GM12872 (cell line): ENCODE measurements around the gene SELENOO.

Experiments used
- CTCF ChIP-seq: IDR thresholded peaks from 3 replicates; pipeline ENCODE4 v1.5.1; 2011; ENCODE audit warnings: low read depth, mild to moderate bottlenecking, low read length, moderate library complexity; ENCODE audit not compliant: insufficient read depth

The SELENOO gene

GRCh38 chr22:50179937-50180726 lies 20.7 kb upstream of the SELENOO start:
- TF ChIP-seq CTCF, result no peak

GRCh38 chr22:50180727-50181521 lies 19.9 kb upstream of the SELENOO start:
- TF ChIP-seq CTCF, result no peak

- no peak for TF ChIP-seq CTCF
These were observed 18.4 kb upstream of the SELENOO start for GRCh38 chr22:50182176-50183081.

GRCh38 chr22:50183141-50183971 lies 17.5 kb upstream of the SELENOO start:
- TF ChIP-seq CTCF, result no peak

GRCh38 chr22:50184004-50184901 lies 16.6 kb upstream of the SELENOO start:
- TF ChIP-seq CTCF, result no peak

- no peak for TF ChIP-seq CTCF
These were observed 15.9 kb upstream of the SELENOO start for GRCh38 chr22:50184902-50185374.
